T-helper 1 cell treated with Interleukin-12 subunit alpha and Interleukin-12 subunit beta and Interleukin-4 antibody, amounts not matched to agents 30 ng/mL and 1 ng/mL, for 36 hours (primary cell): Measurements from ENCODE around the gene MIS18BP1. TPM values are rescaled to one million over a fixed set of nuclear protein-coding genes. Genes with fewer than 3 reads are reported as not detected.

ENCODE experiments used
- total RNA-seq: library from RNA; stranded (reverse); gene quantifications from 2 replicates; pipeline ENCODE4 v1.2.3, GENCODE V29; 2022

MIS18BP1 gene
- total RNA-seq, 1 donor from 2014 or later, result 86.7 TPM

Other genes with a start within 250 kb of the MIS18BP1 start
- gene PRPF39, start 169.1 kb downstream of the MIS18BP1 start, total RNA-seq, result 44.0 and 46.2 TPM in 2 replicates
- gene FKBP3, start 118.7 kb downstream of the MIS18BP1 start, total RNA-seq, result 51.3 and 53.2 TPM in 2 replicates
- 13.1 and 15.4 TPM in 2 replicates for gene FANCM, start 117.3 kb downstream of the MIS18BP1 start, total RNA-seq